GM06990 (cell line): ENCODE data around the gene HNF4A.

Experiments used
- DNase-seq: peaks from one replicate; pipeline ENCODE4 v3.0.0-alpha.2; 2011; ENCODE audit not compliant: insufficient read length; ENCODE audit errors: extremely low read depth
- H3K27me3 ChIP-seq: replicated peaks from 2 replicates; pipeline ENCODE4 v1.6.0; 2011; ENCODE audit warnings: low read length; ENCODE audit not compliant: control insufficient read depth, insufficient read depth
- H3K36me3 ChIP-seq: 2 replicates; pipeline ENCODE4 v1.5.1; 2011; ENCODE audit warnings: low read length; ENCODE audit not compliant: control insufficient read depth, insufficient read depth
- H3K4me3 ChIP-seq: replicated peaks from 2 replicates; pipeline ENCODE4 v1.5.1; 2011; ENCODE audit warnings: low read depth, mild to moderate bottlenecking, control low read depth, low read length
- TF ChIP-seq, protein P1 (sequence below): IDR thresholded peaks from 2 replicates; pipeline ENCODE4 v1.5.1; 2011; ENCODE audit warnings: low read length, control low read depth, mild to moderate bottlenecking, inconsistent platforms; ENCODE audit not compliant: insufficient read depth, poor library complexity, severe bottlenecking

Gene HNF4A

GRCh38 chr20:44438782-44439181 is 83.3 kb downstream of the HNF4A start:
- Histone ChIP-seq H3K4me3 (no peak overlapping the region), H3K36me3 (no peaks in the 10 kb centered on the region), H3K27me3 (peaks cover 2% of the 10 kb centered on the region)
- TF ChIP-seq, protein P1, sequence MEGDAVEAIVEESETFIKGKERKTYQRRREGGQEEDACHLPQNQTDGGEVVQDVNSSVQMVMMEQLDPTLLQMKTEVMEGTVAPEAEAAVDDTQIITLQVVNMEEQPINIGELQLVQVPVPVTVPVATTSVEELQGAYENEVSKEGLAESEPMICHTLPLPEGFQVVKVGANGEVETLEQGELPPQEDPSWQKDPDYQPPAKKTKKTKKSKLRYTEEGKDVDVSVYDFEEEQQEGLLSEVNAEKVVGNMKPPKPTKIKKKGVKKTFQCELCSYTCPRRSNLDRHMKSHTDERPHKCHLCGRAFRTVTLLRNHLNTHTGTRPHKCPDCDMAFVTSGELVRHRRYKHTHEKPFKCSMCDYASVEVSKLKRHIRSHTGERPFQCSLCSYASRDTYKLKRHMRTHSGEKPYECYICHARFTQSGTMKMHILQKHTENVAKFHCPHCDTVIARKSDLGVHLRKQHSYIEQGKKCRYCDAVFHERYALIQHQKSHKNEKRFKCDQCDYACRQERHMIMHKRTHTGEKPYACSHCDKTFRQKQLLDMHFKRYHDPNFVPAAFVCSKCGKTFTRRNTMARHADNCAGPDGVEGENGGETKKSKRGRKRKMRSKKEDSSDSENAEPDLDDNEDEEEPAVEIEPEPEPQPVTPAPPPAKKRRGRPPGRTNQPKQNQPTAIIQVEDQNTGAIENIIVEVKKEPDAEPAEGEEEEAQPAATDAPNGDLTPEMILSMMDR = no peak
- no peak for DNase-seq

GRCh38 chr20:44439318-44439717 is 83.8 kb downstream of the HNF4A start:
- no peaks in the 10 kb centered on the region for H3K27me3 ChIP-seq
- no peaks in the 10 kb centered on the region for H3K36me3 ChIP-seq
- H3K4me3 ChIP-seq = no peak overlapping the region
- no peak for DNase-seq
- TF ChIP-seq, protein P1 = no peak

GRCh38 chr20:44442298-44443070 is 87.0 kb downstream of the HNF4A start:
- Histone ChIP-seq H3K36me3 (no peaks in the 10 kb centered on the region), H3K27me3 (no peaks in the 10 kb centered on the region), H3K4me3 (no peak overlapping the region)
- TF ChIP-seq, protein P1 = no peak
- no peak for DNase-seq

- no peaks in the 10 kb centered on the region for H3K36me3 ChIP-seq
- H3K27me3 ChIP-seq = no peaks in the 10 kb centered on the region
- no peak for DNase-seq
- TF ChIP-seq, protein P1 = no peak
- H3K4me3 ChIP-seq = no peak overlapping the region
These were observed 90.5 kb downstream of the HNF4A start for GRCh38 chr20:44445742-44446710.

DNA sequence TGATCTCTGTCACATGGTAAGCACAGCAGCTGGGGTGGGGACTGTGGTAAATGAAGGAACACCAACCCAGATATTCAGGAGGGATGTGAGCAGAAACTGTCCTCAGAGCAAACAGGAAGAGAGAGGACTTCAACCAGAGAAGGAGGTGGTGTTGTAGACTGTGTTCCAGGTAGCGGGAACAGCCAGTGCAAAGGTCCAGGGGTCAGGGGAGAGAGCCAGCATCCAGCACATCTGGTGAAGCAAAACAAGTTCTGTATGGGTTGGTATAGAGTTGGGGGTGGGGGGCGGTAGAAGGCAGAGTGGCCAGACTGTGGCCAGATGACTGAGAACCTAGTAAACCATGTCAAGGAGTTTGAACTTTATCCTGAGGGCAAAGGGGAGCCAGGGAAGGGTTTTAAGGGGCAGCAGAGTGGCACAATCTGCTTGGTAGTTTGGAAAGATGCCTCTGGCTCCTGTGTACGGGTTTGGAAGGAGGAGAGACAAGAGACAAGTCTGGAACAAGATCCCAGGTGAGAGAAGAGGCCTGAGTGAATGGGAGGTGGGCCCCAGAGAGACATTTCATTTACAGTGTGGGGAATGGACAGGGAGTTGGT is 92.4 kb downstream of the HNF4A start:
- TF ChIP-seq, protein P1 = no peak
- no peak overlapping the region for H3K4me3 ChIP-seq
- H3K27me3 ChIP-seq = no peaks in the 10 kb centered on the region
- no peak for DNase-seq
- H3K36me3 ChIP-seq = no peaks in the 10 kb centered on the region
